COLO668 (cell line): ENCODE measurements around the gene DSCAM.

ENCODE experiments used
- DNase-seq: peaks from one replicate; lab custom pipeline; 2025; ENCODE audit not compliant: unreplicated experiment; lab: John Stamatoyannopoulos, UW

The DSCAM gene

DNA sequence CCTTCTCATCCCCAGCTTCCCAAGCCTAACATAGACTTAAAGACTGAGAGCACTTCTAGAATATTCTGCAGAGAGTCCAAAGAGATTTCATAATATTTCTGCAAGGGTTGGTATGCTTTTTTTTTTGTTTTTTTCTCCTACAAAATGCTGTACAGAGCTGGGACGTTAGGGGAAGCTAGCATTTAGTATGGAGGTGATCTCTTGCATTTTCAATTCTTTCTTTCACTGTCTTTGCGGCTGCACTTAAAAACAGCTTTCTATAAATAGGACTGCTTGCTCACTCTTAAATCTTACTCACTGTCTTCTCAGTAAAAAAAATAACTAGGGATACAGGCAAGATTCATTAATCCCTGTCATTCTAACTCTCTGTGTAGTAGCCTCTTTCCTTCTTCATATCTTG lies 7.4 kb downstream of the DSCAM start:
- DNase-seq = no peak

GRCh38 chr21:40837456-40837855 lies 9.5 kb downstream of the DSCAM start:
- no peak for DNase-seq

GRCh38 chr21:40835184-40835694 lies 11.7 kb downstream of the DSCAM start:
- DNase-seq = no peak

DNA sequence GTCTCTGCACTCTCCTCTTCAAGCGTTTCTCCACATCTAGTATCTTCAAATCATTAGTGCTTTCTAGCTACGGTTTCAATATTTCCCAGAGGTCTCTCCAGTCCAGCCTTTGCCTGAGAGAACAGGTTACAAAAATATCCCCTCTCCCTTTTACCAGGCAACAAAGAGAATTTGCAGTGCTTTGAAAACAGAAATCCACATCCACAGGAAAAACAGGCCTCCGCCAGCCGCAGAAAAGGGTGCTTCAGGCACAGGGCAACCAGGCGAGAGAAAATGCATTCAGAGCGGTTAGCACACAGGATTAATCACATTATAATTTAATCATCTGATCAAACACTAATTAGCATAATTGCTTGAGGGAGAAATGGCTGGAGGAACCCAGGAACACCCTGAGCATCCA lies 13.8 kb downstream of the DSCAM start:
- DNase-seq = no peak

DNA sequence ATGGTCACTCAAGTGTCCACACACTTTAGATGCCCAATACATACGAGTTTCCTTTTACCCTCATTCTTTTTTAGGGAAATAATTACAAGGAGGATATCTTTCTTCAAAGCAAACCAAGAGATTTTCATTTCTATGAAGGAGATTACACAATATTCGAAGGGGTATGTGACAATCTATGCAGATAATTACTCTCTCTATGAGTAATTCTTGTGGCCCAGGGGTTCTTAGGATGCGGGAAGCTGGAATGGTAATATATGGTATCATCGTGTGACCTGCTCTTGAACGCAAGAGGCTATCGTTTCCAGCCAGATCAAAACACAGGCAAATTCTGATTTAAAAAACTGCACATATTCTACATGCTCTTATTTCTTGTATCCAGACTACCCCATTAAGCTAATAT lies 14.6 kb downstream of the DSCAM start:
- no peak for DNase-seq

DNA sequence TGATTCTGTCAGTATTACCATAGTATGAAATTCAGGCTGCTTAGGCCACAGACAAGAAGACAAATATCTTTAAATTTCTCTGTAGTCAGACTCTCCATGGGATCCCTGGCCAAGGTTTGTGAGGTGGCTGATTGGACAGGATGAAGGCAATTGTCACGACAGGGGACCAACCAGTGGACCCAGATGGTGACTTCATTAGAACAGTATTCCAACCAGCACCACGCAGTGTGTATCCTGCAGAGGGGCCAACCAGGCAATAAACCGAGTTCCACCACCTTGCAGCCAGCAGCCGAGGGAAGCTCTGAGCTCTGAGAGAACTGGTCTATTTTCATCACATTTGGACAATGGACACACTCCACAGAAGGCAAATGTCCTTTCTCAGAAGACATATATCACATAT lies 16.1 kb downstream of the DSCAM start:
- no peak for DNase-seq

GRCh38 chr21:40829791-40830190 lies 17.2 kb downstream of the DSCAM start:
- DNase-seq = no peak

DNA sequence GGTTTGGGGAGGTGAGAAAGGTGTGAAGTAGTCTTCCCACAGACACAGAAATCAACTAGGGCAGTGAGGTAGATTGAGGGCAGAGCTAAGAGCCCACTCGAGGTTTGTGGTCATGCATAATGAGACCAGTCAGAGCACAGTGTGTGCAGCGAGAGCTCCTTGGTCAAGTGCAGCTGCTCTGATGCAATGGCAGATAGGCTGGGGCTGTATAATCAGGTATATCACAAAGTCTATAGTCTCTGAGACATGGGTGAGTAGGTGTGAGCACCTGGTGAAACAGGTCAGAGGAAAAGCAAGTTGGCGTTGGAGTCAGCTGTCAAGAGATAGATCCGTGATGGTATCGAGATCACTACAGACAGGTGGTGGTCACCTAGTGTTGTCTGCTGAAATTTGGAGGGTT lies 17.6 kb downstream of the DSCAM start:
- DNase-seq = no peak

DNA sequence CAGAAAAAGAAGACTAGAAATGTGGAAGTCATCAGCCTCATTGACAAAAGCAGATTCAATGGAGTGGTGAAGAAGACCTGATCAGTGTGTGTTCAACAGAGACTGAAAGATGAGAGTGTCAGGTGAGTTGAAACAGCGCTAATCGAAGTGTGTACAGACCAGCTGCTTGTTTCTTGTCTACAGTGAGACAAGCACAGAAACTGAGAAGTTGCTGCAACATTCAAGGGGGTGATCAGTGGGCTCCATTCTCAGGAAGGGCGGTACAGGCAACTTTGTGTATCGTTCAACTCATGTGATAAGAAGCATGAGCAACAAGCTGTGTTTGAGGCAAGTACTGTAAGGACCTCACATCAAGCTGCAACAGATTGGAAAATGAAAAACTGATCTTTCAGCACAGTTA lies 19.4 kb downstream of the DSCAM start:
- no peak for DNase-seq

DNA sequence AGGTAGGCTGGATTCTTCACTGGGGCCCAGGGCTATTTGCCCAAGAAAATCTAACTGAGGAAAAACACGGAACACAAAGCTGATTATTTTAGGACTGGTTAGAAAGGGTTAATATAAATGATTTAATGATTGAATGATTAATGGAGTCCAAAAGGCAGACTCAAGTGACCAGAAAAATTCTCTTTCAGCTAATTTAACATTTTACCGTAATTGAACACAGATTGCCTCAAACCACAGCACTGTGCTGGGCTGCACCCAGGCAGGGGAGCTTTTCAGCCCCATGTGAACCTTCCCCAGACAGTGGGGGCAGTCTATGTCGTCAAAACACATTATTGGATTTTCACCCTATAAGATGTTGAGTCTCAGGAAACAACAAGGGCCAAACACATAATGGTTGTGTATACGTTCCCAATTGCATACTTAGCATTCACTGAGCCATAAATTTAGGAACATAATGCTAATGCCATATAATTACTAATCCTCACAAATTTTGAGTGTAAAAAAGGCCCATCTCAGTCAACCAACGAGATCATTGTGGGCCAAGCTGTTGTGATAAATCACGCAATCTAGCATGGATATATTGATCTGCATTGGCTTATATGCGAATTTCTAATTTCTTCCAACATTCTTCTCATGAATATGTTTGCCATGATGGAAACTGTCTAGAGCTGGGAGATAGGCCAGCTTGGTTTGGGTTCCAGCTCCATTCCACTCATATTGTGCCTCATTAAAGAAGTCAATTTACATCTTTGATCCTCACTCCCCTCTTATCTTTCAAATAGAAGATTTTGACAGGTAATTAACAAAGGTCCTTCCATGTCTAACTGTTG lies 27.7 kb downstream of the DSCAM start:
- DNase-seq = no peak

DNA sequence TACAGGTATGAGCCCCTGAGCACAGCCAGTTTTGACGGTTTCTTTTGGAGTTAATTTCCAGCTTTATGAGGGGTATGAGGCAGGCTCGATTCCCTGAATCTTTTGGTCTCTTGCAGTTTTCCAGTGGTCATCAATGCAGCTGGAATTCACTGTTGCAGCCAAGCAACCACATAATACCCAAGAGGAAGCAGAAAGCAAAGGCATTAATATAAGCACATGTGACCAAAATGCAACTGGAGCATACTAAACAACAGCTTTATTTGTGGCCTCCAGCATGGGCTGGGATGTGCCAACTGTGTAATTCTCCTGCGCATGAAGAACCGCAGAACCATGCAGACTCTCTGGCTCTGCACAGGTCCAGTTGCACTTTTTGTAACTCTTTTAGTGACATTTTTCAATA lies 33.0 kb downstream of the DSCAM start:
- no peak for DNase-seq

GRCh38 chr21:40809673-40810197 lies 37.2 kb downstream of the DSCAM start:
- no peak for DNase-seq

DNA sequence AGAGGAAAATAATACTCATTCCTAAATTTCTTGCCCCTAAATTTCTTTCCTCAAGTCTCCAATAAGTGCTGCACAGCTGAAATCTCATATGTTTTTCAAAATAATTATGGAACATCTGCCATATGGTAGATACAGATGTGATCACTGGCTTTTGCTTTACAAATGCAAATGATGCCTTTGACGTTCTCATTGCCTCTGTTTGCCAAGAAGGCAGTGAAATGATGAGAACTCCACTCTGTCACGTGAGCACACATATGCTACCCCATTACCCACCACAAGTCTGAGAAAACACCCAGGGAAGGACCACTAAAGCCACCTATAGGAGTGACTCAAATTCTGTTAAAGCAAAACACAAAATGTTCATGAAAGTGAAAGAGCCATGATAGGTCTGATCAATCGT lies 43.9 kb downstream of the DSCAM start:
- no peak for DNase-seq

DNA sequence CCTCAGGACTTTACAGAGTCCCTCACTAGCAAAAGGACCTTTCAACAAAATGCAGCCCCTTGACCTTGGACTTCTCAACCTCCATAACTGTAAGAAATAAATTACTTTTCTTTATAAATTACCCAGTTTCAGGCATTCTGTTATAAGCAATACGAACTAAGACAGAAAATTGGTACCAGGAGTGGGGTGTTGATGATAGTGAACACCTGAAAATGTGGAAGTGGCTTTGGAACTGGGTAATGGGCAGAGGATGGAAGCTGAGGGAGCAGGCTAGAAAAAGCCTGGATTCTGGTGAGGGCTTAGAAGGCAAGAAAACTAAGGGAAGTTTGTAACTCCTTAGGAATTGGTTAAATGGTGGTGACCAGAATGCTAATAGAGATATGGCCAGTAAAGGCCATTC lies 46.8 kb downstream of the DSCAM start:
- DNase-seq = no peak

DNA sequence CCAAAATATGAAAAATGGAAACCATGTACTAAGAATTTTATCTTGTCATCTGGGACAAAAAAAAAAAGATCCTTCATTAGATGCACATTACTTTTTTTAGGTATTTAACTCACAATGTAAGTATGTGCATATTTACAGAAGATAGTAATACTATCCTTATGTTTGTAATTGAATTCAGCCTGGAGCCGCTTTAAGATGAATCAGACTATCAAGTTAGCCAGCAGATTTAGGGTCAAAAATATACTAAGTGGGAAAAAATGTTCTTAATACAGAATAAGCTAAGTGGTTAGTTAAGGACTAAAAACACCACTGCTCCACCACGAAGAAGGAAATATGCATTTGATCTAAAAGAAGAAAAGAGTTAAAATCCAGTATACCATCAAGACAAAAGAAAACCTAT lies 49.1 kb downstream of the DSCAM start:
- no peak for DNase-seq

GRCh38 chr21:40797410-40797809 lies 49.5 kb downstream of the DSCAM start:
- DNase-seq = no peak

DNA sequence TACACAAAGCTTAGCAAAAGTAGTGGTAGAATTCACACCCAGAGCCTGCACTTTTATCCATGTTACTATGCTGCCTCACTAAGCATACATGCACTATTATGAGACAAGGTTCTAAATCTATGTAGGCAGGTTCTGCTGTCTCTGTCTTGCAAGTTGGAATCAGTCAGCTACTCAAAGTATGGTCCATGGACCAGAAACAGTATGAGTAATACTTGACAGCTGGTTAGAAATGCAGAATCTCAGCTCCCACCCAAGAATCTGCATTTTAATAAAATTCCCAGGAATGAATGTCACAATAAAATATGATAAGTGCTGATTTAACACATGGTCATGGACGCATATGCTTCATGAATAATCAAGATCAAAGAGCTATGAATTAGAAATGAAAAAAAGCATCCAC lies 50.5 kb downstream of the DSCAM start:
- DNase-seq = no peak

DNA sequence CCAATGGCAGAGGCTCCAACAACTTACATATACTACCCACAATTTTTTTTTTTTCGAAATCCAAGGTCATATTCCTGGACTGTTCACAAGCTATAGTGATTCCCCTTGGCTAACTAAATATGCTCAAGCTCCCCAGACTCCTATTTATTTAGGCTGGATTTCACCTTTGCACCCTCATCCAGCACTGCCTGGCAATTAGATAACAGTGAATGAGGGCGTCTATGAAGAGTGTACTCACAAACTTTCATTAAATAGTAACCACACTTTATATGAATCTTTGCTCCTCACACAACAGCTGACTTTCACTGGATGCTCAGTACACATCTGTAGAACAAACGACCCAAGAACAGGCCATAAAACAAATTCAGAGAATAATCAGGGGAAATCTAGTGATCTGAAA lies 51.6 kb downstream of the DSCAM start:
- no peak for DNase-seq

GRCh38 chr21:40792691-40793456 lies 54.1 kb downstream of the DSCAM start:
- DNase-seq = no peak

DNA sequence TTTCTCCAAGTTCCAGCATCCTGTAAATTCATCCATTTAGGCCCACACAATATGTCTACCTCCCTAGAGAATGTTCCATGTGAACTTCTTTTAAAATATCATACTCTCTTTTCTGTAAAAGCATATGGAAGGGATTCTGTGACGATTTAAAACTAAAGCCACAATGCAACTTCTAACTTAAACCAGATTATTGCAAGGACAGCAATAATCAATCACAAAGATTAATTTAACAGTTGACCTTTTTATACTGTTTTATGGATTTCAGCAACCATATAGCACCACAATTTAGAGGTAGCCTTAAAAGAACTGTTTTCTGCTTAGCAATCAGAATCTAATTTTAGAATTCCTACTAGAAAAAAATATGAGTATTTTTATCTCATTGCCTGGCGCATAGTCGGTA lies 58.3 kb downstream of the DSCAM start:
- DNase-seq = no peak

- DNase-seq = no peak
Observed at GRCh38 chr21:40783404-40783803, 63.6 kb downstream of the DSCAM start.

- no peak for DNase-seq
Observed at GRCh38 chr21:40770435-40771055, 76.4 kb downstream of the DSCAM start.
